MM.1S (cell line): ENCODE results near the gene SAA4.
"Not testable (repeated sequence)": the region's sequence is repeated elsewhere in the genome, so short reads cannot be mapped to it uniquely, and the experiment has no call there.

ENCODE experiments used
- DNase-seq: peaks from one replicate; pipeline ENCODE4 v3.0.0-alpha.2; 2015
- H2AFZ ChIP-seq: fragments of 300-600 bp; sonication (generic); 2 replicates; pipeline ENCODE4 v1.6.0; 2016; ENCODE audit warnings: antibody characterized with exemption, low read length
- H3F3A ChIP-seq: fragments of 300-600 bp; sonication (generic); 2 replicates; pipeline ENCODE4 v1.6.1; 2016; ENCODE audit warnings: mild to moderate bottlenecking, antibody characterized with exemption, low read length, moderate library complexity, mixed read lengths; ENCODE audit not compliant: insufficient read depth
- H3K27ac ChIP-seq: fragments of 300-600 bp; sonication (generic); 2 replicates; pipeline ENCODE4 v1.5.1; 2016; ENCODE audit warnings: mild to moderate bottlenecking, low read length
- H3K27me3 ChIP-seq: fragments of 300-600 bp; sonication (generic); replicated peaks from 2 replicates; pipeline ENCODE4 v1.6.0; 2016; ENCODE audit warnings: low read length; ENCODE audit not compliant: insufficient read depth
- H3K36me3 ChIP-seq: fragments of 300-600 bp; sonication (generic); replicated peaks from 2 replicates; pipeline ENCODE4 v1.6.1; 2016; ENCODE audit warnings: mild to moderate bottlenecking, low read length, mixed read lengths; ENCODE audit not compliant: insufficient read depth
- H3K4me1 ChIP-seq: fragments of 300-600 bp; sonication (generic); 2 replicates; pipeline ENCODE4 v1.6.1; 2016; ENCODE audit warnings: low read length, mixed read lengths
- H3K4me2 ChIP-seq: fragments of 300-600 bp; sonication (generic); 2 replicates; pipeline ENCODE4 v1.6.0; 2016; ENCODE audit warnings: low read depth, low read length
- H3K4me3 ChIP-seq: fragments of 300-600 bp; sonication (generic); 2 replicates; pipeline ENCODE4 v1.5.1; 2016; ENCODE audit warnings: low read length, mixed read lengths
- H3K79me2 ChIP-seq: fragments of 300-600 bp; sonication (generic); 2 replicates; pipeline ENCODE4 v1.6.1; 2016; ENCODE audit warnings: mixed run types, low read length, mixed read lengths
- H3K9ac ChIP-seq: fragments of 300-600 bp; sonication (generic); 2 replicates; pipeline ENCODE4 v1.6.1; 2016; ENCODE audit warnings: low read length, mixed read lengths
- H3K9me2 ChIP-seq: fragments of 300-600 bp; sonication (generic); replicated peaks from 2 replicates; pipeline ENCODE4 v1.6.1; 2016; ENCODE audit warnings: mild to moderate bottlenecking, low read length, mixed read lengths; ENCODE audit not compliant: insufficient read depth
- H3K9me3 ChIP-seq: fragments of 300-600 bp; sonication (generic); replicated peaks from 2 replicates; pipeline ENCODE4 v1.6.1; 2016; ENCODE audit warnings: mild to moderate bottlenecking, low read length, mixed read lengths; ENCODE audit not compliant: insufficient read depth
- H4K20me1 ChIP-seq: fragments of 300-600 bp; sonication (generic); 2 replicates; pipeline ENCODE4 v1.6.1; 2016; ENCODE audit warnings: mild to moderate bottlenecking, low read length, moderate library complexity, mixed read lengths; ENCODE audit not compliant: insufficient read depth
- EZH2 ChIP-seq: fragments of 300-600 bp; sonication (generic); optimal IDR thresholded peaks from 2 replicates; pipeline ENCODE3; 2017; ENCODE audit warnings: low read depth, mild to moderate bottlenecking, antibody characterized with exemption, low read length, mixed read lengths
- EZH2phosphoT487 ChIP-seq: fragments of 300-600 bp; sonication (generic); IDR thresholded peaks from 2 replicates; pipeline ENCODE4 v1.6.1; 2018; ENCODE audit warnings: antibody characterized with exemption, low read length
- TF ChIP-seq, protein P1 (sequence below): fragments of 300-600 bp; sonication (generic); IDR thresholded peaks from 2 replicates; pipeline ENCODE4 v1.5.1; 2016; ENCODE audit warnings: antibody characterized with exemption, low read length, mixed read lengths

The SAA4 gene

DNA sequence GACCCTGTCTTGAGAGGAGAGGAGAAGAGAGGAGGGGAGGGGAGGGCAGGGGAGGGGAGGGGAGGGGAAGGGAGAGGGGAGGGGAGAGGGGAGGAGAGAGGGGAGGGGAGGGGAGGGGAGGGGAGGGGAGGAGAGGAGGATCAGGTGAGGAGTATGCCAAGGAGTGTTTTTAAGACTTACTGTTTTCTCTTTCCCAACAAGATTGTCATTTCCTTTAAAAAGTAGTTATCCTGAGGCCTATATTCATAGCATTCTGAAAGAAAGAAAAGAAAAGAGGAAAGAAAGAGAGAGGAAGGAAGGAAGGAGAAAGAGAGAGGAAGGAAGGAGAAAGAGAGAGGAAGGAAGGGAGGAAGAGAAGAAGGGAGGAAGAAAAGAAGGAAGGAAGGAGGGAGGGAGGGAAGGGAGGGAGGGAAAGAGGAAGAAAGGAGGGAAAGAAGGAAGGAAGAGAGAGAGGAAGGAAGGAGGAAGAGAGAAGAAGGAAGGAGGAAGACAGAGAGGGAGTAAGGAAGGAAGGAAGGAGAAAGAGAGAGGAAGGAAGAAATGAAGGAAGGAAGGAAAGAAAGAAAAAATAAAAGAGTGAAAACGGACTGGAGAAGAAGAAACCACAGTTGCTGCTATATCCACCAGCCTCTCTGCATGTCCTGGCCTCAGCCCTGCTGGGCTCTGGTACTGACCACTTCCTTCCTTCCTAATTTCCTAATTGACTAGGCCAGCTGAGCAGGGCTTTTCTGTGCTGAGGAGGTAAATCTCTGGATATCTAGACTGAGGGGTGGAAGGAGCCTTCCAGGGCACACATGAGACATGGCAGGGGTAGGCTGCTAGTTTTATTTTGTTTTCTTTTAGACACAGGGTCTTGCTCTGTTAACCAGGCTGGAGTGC lies 28.3 kb upstream of the SAA4 start:
- Histone ChIP-seq H3K9me3 (no peaks in the 10 kb centered on the region), H2AFZ (no peak overlapping the region), H3K9ac (no peak overlapping the region), H3K9me2 (no peaks in the 10 kb centered on the region), H3K4me3 (no peak overlapping the region), H3K36me3 (no peaks in the 10 kb centered on the region), H3K4me2 (no peak overlapping the region), H4K20me1 (no peaks in the 10 kb centered on the region), H3K79me2 (no peaks in the 10 kb centered on the region), H3F3A (0 out of 2 replicates have a peak, but pooled peaks cover 4% of the 10 kb centered on the region), H3K27me3 (peaks cover 9% of the 10 kb centered on the region; the same call in 1 of the 2 replicates), H3K27ac (no peak overlapping the region), H3K4me1 (0 out of 2 replicates have a peak, but pooled peaks cover 4% of the 10 kb centered on the region)
- TF ChIP-seq, protein P1, sequence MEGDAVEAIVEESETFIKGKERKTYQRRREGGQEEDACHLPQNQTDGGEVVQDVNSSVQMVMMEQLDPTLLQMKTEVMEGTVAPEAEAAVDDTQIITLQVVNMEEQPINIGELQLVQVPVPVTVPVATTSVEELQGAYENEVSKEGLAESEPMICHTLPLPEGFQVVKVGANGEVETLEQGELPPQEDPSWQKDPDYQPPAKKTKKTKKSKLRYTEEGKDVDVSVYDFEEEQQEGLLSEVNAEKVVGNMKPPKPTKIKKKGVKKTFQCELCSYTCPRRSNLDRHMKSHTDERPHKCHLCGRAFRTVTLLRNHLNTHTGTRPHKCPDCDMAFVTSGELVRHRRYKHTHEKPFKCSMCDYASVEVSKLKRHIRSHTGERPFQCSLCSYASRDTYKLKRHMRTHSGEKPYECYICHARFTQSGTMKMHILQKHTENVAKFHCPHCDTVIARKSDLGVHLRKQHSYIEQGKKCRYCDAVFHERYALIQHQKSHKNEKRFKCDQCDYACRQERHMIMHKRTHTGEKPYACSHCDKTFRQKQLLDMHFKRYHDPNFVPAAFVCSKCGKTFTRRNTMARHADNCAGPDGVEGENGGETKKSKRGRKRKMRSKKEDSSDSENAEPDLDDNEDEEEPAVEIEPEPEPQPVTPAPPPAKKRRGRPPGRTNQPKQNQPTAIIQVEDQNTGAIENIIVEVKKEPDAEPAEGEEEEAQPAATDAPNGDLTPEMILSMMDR = no peak
- no peak for TF ChIP-seq EZH2phosphoT487
- no peak for TF ChIP-seq EZH2
- no peak for DNase-seq

DNA sequence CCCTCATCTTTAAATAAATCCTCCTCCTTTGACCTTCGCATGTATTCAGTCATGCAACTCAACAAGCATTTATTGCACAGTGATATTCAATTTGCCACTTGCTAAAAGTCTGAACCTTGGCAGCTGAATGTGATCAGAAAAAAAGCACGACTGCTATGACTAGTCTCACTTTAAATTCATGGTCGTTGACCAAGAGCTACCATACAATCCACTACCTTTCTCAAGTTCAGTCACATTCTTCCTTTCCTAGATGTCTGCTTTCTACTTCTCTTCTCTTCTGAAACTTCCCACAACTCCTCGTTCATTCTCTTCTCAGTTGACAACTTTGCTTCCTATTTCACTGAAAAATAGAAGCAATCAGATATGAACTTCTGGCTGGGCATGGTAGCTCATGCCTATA lies 27.4 kb upstream of the SAA4 start:
- H3K4me3 ChIP-seq = no peak overlapping the region

DNA sequence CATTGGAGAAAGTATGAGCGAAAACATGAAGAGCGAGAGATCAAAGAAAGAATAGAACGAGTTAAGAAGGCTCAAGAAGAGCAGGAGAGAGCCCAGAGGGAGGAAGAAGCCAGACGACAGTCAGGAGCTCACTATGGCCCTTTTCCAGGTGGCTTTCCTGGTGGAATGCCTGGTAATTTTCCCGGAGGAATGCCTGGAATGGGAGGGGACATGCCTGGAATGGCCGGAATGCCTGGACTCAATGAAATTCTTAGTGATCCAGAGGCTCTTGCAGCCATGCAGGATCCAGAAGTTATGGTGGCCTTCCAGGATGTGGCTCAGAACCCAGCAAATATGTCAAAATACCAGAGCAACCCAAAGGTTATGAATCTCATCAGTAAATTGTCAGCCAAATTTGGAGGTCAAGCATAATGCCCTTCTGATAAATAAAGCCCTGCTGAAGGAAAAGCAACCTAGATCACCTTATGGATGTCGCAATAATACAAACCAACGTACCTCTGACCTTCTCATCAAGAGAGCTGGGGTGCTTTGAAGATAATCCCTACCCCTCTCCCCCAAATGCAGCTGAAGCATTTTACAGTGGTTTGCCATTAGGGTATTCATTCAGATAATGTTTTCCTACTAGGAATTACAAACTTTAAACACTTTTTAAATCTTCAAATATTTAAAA lies 26.2 kb upstream of the SAA4 start:
- not testable (repeated sequence) for H3F3A ChIP-seq, H3K27me3 ChIP-seq, H2AFZ ChIP-seq, H3K27ac ChIP-seq, H3K9me3 ChIP-seq, H3K79me2 ChIP-seq, DNase-seq, H3K9me2 ChIP-seq, H3K36me3 ChIP-seq, H3K9ac ChIP-seq, H3K4me2 ChIP-seq, H4K20me1 ChIP-seq, H3K4me1 ChIP-seq, H3K4me3 ChIP-seq

More for the DNA sequence above, 27.4 kb upstream of the SAA4 start:
- Histone ChIP-seq H3K79me2 (no peaks in the 10 kb centered on the region), H3F3A (0 out of 2 replicates have a peak, but pooled peaks cover 4% of the 10 kb centered on the region), H3K36me3 (no peaks in the 10 kb centered on the region), H4K20me1 (no peaks in the 10 kb centered on the region), H3K27ac (no peak overlapping the region), H3K9ac (no peak overlapping the region), H3K27me3 (peaks cover 9% of the 10 kb centered on the region; the same call in 1 of the 2 replicates), H3K4me1 (0 out of 2 replicates have a peak, but pooled peaks cover 4% of the 10 kb centered on the region), H3K9me2 (no peaks in the 10 kb centered on the region), H2AFZ (no peak overlapping the region), H3K9me3 (no peaks in the 10 kb centered on the region), H3K4me2 (no peak overlapping the region)
- TF ChIP-seq, protein P1 = no peak
- TF ChIP-seq EZH2phosphoT487 (no peak), EZH2 (no peak)
- no peak for DNase-seq
